ENCODE data around the gene IFT20.
"Not testable (repeated sequence)": the region's sequence is repeated elsewhere in the genome, so short reads cannot be mapped to it uniquely, and the experiment has no call there.

The IFT20 gene

GRCh38 chr17:28292878-28293277, 42.4 kb downstream of the IFT20 start:
- H3K4me1 ChIP-seq (ENCODE audit: control insufficient read depth in 1 of 2, insufficient read depth in 2 of 2, low read length in 2 of 2); H3K9ac ChIP-seq (ENCODE audit: low read length); H2AK5ac ChIP-seq (ENCODE audit: low read length); H3K23ac ChIP-seq (ENCODE audit: low read length); H3K4ac ChIP-seq (ENCODE audit: low read depth, low read length); H3K79me2 ChIP-seq (ENCODE audit: control insufficient read depth, insufficient read depth, low read length, poor library complexity); H2BK12ac ChIP-seq (ENCODE audit: low read length); H3K9me3 ChIP-seq (ENCODE audit: insufficient read depth, low read depth, low read length); H3K27ac ChIP-seq (ENCODE audit: low read depth, low read length); H4K12ac ChIP-seq (ENCODE audit: low read depth, low read length); H3K14ac ChIP-seq (ENCODE audit: low read length); DNase-seq; H3K27me3 ChIP-seq (ENCODE audit: insufficient read depth, low read length); H4K8ac ChIP-seq (ENCODE audit: low read depth, low read length); H3K4me3 ChIP-seq (ENCODE audit: low read depth, low read length); H3K18ac ChIP-seq (ENCODE audit: low read length); H2BK120ac ChIP-seq (ENCODE audit: insufficient read depth, low read length, poor library complexity); H2AFZ ChIP-seq (ENCODE audit: insufficient read depth, low read length, poor library complexity); H3K36me3 ChIP-seq (ENCODE audit: control insufficient read depth in 1 of 2, insufficient read depth in 2 of 2, low read length in 2 of 2); H4K91ac ChIP-seq (ENCODE audit: low read depth, low read length); H2BK5ac ChIP-seq (ENCODE audit: low read depth, low read length, poor library complexity); H3K79me1 ChIP-seq (ENCODE audit: low read length); H3K4me2 ChIP-seq (ENCODE audit: low read length): not testable (repeated sequence)
- no CpG with 5 or more reads among the region's 12 CpGs for WGBS (ENCODE audit: extremely low coverage, insufficient coverage, insufficient read length)

GRCh38 chr17:28291780-28292330, 43.4 kb downstream of the IFT20 start:
- H3K14ac ChIP-seq (ENCODE audit: low read length): no peak overlapping the region
- WGBS (ENCODE audit: extremely low coverage, insufficient coverage, insufficient read length): no CpG with 5 or more reads among the region's 1 CpG

GRCh38 chr17:28290703-28291102, 44.6 kb downstream of the IFT20 start:
- Histone ChIP-seq H2AFZ (ENCODE audit: insufficient read depth, low read length, poor library complexity) (no peak overlapping the region), H3K4me3 (ENCODE audit: low read depth, low read length) (no peak overlapping the region), H3K14ac (ENCODE audit: low read length) (no peak overlapping the region), H3K9ac (ENCODE audit: low read length) (no peak overlapping the region), H3K23ac (ENCODE audit: low read length) (no peak overlapping the region), H3K4me2 (ENCODE audit: low read length) (no peak overlapping the region), H3K79me2 (ENCODE audit: control insufficient read depth, insufficient read depth, low read length, poor library complexity) (no peaks in the 10 kb centered on the region), H3K9me3 (ENCODE audit: insufficient read depth, low read depth, low read length) (no peaks in the 10 kb centered on the region), H3K4me1 (ENCODE audit: control insufficient read depth in 1 of 2, insufficient read depth in 2 of 2, low read length in 2 of 2) (no peaks in the 10 kb centered on the region), H3K36me3 (ENCODE audit: control insufficient read depth in 1 of 2, insufficient read depth in 2 of 2, low read length in 2 of 2) (no peaks in the 10 kb centered on the region), H3K4ac (ENCODE audit: low read depth, low read length) (no peak overlapping the region), H2BK120ac (ENCODE audit: insufficient read depth, low read length, poor library complexity) (no peak overlapping the region), H4K8ac (ENCODE audit: low read depth, low read length) (no peak overlapping the region), H4K91ac (ENCODE audit: low read depth, low read length) (no peak overlapping the region), H2BK12ac (ENCODE audit: low read length) (no peak overlapping the region), H3K27me3 (ENCODE audit: insufficient read depth, low read length) (no peaks in the 10 kb centered on the region), H2BK5ac (ENCODE audit: low read depth, low read length, poor library complexity) (no peak overlapping the region), H2AK5ac (ENCODE audit: low read length) (no peak overlapping the region), H3K27ac (ENCODE audit: low read depth, low read length) (no peak overlapping the region), H3K18ac (ENCODE audit: low read length) (no peak overlapping the region), H3K79me1 (ENCODE audit: low read length) (no peaks in the 10 kb centered on the region), H4K12ac (ENCODE audit: low read depth, low read length) (no peak overlapping the region)
- no CpG with 5 or more reads among the region's 2 CpGs for WGBS (ENCODE audit: extremely low coverage, insufficient coverage, insufficient read length)
- no peak for DNase-seq

More at GRCh38 chr17:28291780-28292330, 43.4 kb downstream of the IFT20 start:
- no peak overlapping the region for H4K8ac ChIP-seq (ENCODE audit: low read depth, low read length)
- H2AFZ ChIP-seq (ENCODE audit: insufficient read depth, low read length, poor library complexity): no peak overlapping the region
- H3K4me3 ChIP-seq (ENCODE audit: low read depth, low read length): no peak overlapping the region
- no peak overlapping the region for H4K12ac ChIP-seq (ENCODE audit: low read depth, low read length)
- no peaks in the 10 kb centered on the region for H3K4me1 ChIP-seq (ENCODE audit: control insufficient read depth in 1 of 2, insufficient read depth in 2 of 2, low read length in 2 of 2)
- no peak overlapping the region for H2AK5ac ChIP-seq (ENCODE audit: low read length)
- H3K79me2 ChIP-seq (ENCODE audit: control insufficient read depth, insufficient read depth, low read length, poor library complexity): no peaks in the 10 kb centered on the region
- H3K4ac ChIP-seq (ENCODE audit: low read depth, low read length): no peak overlapping the region
- H3K9ac ChIP-seq (ENCODE audit: low read length): no peak overlapping the region
- H3K27me3 ChIP-seq (ENCODE audit: insufficient read depth, low read length): no peaks in the 10 kb centered on the region
- no peak overlapping the region for H3K27ac ChIP-seq (ENCODE audit: low read depth, low read length)
- no peak overlapping the region for H3K23ac ChIP-seq (ENCODE audit: low read length)
- H3K36me3 ChIP-seq (ENCODE audit: control insufficient read depth in 1 of 2, insufficient read depth in 2 of 2, low read length in 2 of 2): no peaks in the 10 kb centered on the region
- no peak overlapping the region for H3K18ac ChIP-seq (ENCODE audit: low read length)
- no peaks in the 10 kb centered on the region for H3K9me3 ChIP-seq (ENCODE audit: insufficient read depth, low read depth, low read length)
- H2BK12ac ChIP-seq (ENCODE audit: low read length): no peak overlapping the region
- no peak for DNase-seq
- no peak overlapping the region for H2BK5ac ChIP-seq (ENCODE audit: low read depth, low read length, poor library complexity)
- no peak overlapping the region for H2BK120ac ChIP-seq (ENCODE audit: insufficient read depth, low read length, poor library complexity)
- no peak overlapping the region for H4K91ac ChIP-seq (ENCODE audit: low read depth, low read length)
- H3K4me2 ChIP-seq (ENCODE audit: low read length): no peak overlapping the region
- H3K79me1 ChIP-seq (ENCODE audit: low read length): no peaks in the 10 kb centered on the region

- Histone ChIP-seq H3K27me3 (ENCODE audit: insufficient read depth, low read length) (no peaks in the 10 kb centered on the region), H3K79me1 (ENCODE audit: low read length) (peaks cover 9% of the 10 kb centered on the region), H4K91ac (ENCODE audit: low read depth, low read length) (no peak overlapping the region), H3K36me3 (ENCODE audit: control insufficient read depth in 1 of 2, insufficient read depth in 2 of 2, low read length in 2 of 2) (no peaks in the 10 kb centered on the region), H3K4me3 (ENCODE audit: low read depth, low read length) (no peak overlapping the region), H3K27ac (ENCODE audit: low read depth, low read length) (no peak overlapping the region), H3K4ac (ENCODE audit: low read depth, low read length) (no peak overlapping the region), H2BK5ac (ENCODE audit: low read depth, low read length, poor library complexity) (no peak overlapping the region), H2BK120ac (ENCODE audit: insufficient read depth, low read length, poor library complexity) (no peak overlapping the region), H3K79me2 (ENCODE audit: control insufficient read depth, insufficient read depth, low read length, poor library complexity) (peaks cover 2% of the 10 kb centered on the region), H4K12ac (ENCODE audit: low read depth, low read length) (no peak overlapping the region), H2AK5ac (ENCODE audit: low read length) (no peak overlapping the region), H3K18ac (ENCODE audit: low read length) (no peak overlapping the region), H3K23ac (ENCODE audit: low read length) (no peak overlapping the region), H3K9ac (ENCODE audit: low read length) (no peak overlapping the region), H3K14ac (ENCODE audit: low read length) (no peak overlapping the region), H3K4me2 (ENCODE audit: low read length) (no peak overlapping the region), H3K4me1 (ENCODE audit: control insufficient read depth in 1 of 2, insufficient read depth in 2 of 2, low read length in 2 of 2) (peaks cover 4 to 8% of the 10 kb centered on the region in 2 experiments), H2AFZ (ENCODE audit: insufficient read depth, low read length, poor library complexity) (no peak overlapping the region), H3K9me3 (ENCODE audit: insufficient read depth, low read depth, low read length) (no peaks in the 10 kb centered on the region), H4K8ac (ENCODE audit: low read depth, low read length) (no peak overlapping the region), H2BK12ac (ENCODE audit: low read length) (no peak overlapping the region)
- no peak for DNase-seq
- no CpG with 5 or more reads among the region's 2 CpGs for WGBS (ENCODE audit: extremely low coverage, insufficient coverage, insufficient read length)
These were observed 49.3 kb downstream of the IFT20 start for GRCh38 chr17:28285965-28286364.
